DMS153 treated with DMSO at 0.1 percent for 48 hours (cell line): Measurements from ENCODE around the gene SQSTM1.
"Not testable (repeated sequence)": the region's sequence is repeated elsewhere in the genome, so short reads cannot be mapped to it uniquely, and the experiment has no call there.

Experiments used
- DNase-seq: peaks from one replicate; lab custom pipeline; 2025; ENCODE audit not compliant: unreplicated experiment; lab: John Stamatoyannopoulos, UW

The SQSTM1 gene

DNA sequence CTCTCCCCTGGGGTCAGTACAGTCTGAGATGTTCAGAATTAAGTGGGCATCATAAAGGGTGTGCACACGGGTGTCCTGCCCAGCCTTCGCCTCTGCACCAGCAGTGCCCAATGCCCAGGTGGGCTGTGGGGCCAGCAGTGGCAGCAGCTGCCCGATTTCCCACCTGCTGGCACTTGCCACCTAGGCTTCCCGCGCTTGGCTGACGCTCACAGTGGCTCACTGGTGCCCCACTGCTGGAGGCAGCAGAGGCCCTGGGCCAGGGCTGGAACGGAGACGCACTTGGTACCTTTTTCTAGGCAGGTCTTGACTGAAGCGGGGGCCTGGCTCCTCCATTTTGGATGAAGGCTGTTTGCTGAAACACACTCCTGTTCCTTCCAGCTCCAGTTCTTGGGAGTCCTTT lies 20.9 kb downstream of the SQSTM1 start:
- DNase-seq = no peak

DNA sequence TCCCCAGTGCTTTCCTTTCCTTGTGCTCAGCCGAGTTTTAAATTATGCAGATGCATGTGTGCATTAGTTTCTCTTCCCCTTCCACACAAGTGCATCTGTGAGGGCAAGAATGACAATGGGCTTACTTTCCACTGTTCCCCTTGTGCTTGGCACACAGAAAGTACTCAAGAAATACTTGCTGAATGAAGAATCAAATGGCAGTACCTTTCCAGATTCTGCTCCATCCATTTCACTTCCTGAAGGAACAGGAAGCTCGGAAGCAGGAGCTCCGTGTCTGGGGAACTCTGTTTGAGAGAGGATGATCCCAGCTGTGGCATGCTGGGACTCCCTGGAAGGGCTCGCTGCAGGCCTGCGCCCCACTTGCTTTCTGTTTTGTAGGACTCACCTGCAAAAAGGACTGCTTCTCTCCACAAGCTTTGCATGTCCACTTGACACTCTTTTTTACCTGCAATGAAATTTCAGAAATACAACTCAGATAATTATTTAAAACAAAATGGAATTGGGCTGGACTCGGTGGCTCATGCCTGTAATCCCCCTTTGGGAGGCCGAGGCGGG lies 32.4 kb downstream of the SQSTM1 start:
- no peak for DNase-seq

GRCh38 chr5:179854356-179854755 lies 33.7 kb downstream of the SQSTM1 start:
- DNase-seq = no peak

DNA sequence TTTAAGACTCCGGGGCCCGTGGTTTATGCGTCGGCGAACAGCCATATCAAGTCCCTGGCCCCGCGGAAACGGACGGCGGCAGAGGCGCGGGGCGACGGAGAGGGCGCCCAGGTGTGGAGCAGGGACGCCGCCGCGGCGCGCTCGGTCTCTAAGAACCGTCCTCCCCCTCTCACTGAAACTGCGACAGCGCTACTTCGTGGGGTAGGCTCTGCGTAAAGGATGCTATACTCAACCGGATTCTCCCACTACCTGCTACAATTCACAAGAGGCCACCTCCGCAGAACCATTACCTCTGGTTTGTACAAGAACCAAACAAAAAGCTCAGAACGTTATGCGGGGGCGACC lies 37.5 kb downstream of the SQSTM1 start:
- peak; percentile 6 for DNase-seq

DNA sequence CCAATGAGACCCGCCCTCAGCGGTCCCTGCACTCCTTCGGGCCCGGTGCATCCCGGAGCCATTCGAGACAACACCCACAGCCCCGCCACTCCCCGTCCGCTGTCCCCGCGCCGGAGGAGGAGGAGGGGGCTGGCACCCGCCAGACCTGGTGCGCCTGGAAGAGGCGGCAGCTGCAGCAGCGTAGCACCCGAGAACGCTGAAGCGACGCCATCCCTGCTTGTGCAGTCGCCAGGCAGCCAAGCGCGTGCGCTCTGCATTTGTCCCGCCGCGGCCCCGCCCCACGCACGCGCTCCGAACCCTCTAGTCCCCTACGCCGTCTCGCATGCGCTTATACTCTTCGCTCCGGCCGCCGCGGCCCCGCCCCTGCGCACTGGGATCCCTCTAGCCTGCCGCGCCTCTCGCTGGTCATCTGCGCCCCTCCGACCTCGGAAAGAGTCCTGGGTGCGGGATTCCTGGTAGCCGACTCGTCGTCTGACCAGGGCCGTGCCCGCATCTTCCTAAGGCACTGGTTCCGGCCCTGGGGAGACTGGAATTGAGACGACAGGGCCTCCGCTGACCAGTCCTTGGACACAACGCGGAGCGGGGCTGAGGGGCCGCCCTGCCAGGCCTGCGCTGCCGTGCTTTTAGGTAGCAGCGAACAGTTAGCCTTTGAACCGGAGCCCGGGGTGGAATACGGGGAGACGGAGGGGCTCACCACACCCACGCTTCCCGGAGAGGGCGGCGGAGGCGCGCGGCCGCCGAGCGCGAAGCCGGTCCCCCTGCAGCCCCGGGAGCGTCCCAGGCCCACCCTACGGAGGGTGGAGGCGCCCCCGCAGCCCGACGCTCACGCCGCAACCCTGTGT lies 38.1 kb downstream of the SQSTM1 start, which contains the start of gene MRNIP:
Gene MRNIP (minus strand): TSS at position 232 of the 842 bp plus-strand sequence. CDS start 21 bp downstream, at position 211.
- peak; percentile 35 for DNase-seq

- DNase-seq = no peak
Observed at GRCh38 chr5:179860301-179860700, 39.6 kb downstream of the SQSTM1 start.

DNA sequence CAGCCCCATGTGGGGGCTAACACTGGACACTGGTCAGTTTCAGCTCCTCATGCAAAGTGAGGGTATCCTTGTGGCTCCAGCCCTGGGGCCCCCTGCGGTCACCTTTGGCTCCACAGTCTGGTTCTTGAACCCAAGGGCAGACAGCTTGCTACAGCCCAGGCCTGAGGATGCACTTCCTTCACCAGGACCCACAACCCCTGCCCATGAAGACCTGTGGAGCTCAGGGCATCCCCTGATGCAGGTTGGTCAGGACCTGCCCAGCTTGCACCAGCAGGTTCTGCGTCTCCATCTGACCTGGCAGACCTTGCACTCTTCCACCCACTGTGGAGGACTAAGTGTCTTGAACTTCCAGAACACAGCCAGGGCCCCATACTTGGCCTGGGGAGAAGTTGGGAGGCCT lies 41.6 kb downstream of the SQSTM1 start:
- no peak for DNase-seq

GRCh38 chr5:179862891-179863290 lies 42.2 kb downstream of the SQSTM1 start:
- DNase-seq = no peak

- no peak for DNase-seq
Observed at GRCh38 chr5:179863449-179864085, 42.9 kb downstream of the SQSTM1 start.

- DNase-seq = no peak
Observed at GRCh38 chr5:179864686-179865085, 44.0 kb downstream of the SQSTM1 start.

GRCh38 chr5:179865491-179866240 lies 45.0 kb downstream of the SQSTM1 start:
- DNase-seq = no peak

GRCh38 chr5:179866241-179867078 lies 45.8 kb downstream of the SQSTM1 start:
- no peak for DNase-seq

- DNase-seq = no peak
Observed at GRCh38 chr5:179867079-179867465, 46.4 kb downstream of the SQSTM1 start.

GRCh38 chr5:179867476-179867875 lies 46.8 kb downstream of the SQSTM1 start:
- no peak for DNase-seq

- DNase-seq = no peak
Observed at GRCh38 chr5:179868541-179868940, 47.8 kb downstream of the SQSTM1 start.

- DNase-seq = no peak
Observed at GRCh38 chr5:179869101-179869500, 48.4 kb downstream of the SQSTM1 start.

GRCh38 chr5:179869641-179870402 lies 49.1 kb downstream of the SQSTM1 start:
- DNase-seq = no peak

GRCh38 chr5:179870403-179870903 lies 49.7 kb downstream of the SQSTM1 start:
- peak; percentile 2 for DNase-seq

- no peak for DNase-seq
Observed at GRCh38 chr5:179870952-179871351, 50.2 kb downstream of the SQSTM1 start.

- DNase-seq = not testable (repeated sequence)
Observed at GRCh38 chr5:179871533-179871932, 50.8 kb downstream of the SQSTM1 start.
